HG03175 (cell line): ENCODE results near the gene LCE6A.

Experiments
- ATAC-seq: cut with Tn5 transposase; IDR thresholded peaks from one replicate; pipeline ENCODE4 v1.9.1; 2021; ENCODE audit warnings: mild to moderate bottlenecking, moderate library complexity; ENCODE audit not compliant: unreplicated experiment

LCE6A gene, protein sequence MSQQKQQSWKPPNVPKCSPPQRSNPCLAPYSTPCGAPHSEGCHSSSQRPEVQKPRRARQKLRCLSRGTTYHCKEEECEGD

DNA sequence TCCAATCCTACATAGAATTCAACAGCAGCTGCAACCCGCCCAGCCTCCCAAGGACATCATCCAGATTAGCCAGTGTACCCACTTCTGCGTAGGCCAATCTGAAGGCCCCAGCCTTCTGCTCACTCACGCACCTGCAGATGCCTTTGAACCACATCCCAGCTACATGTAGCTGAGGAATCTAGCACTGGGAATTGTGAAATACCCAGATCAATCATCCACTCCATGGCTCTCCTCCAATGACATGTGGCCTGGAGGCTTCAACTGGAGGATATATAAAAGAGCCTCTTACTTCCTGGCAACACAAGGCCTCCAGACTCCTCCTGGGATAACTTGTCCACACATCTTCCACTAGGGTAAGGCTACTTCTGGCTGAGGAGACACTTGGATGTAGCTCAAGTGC lies at the start of gene LCE6A:
Gene LCE6A (plus strand): TSS at position 301 of the 400 bp plus-strand sequence. CDS start 665 bp downstream, outside the sequence.
- ATAC-seq = no peak

DNA sequence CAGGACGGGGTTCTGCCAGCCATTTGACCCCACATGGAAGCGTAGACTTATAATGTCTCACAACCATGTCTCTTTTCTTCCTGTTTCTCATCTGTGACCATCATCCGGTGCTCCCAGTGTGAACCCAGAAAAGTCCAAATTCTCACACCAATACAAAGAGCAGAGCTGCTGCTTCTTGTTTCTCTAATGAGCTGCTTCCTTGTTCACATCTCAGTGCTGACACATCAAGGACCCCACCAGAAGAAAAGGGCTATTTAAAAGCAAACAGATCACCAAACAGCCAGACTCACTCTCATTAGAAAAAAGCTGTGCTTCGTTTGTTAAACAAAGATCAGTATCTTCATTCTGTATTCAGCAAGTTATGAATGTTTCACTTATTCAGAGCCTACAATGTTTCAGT lies 47.0 kb upstream of the LCE6A start:
- ATAC-seq = no peak

DNA sequence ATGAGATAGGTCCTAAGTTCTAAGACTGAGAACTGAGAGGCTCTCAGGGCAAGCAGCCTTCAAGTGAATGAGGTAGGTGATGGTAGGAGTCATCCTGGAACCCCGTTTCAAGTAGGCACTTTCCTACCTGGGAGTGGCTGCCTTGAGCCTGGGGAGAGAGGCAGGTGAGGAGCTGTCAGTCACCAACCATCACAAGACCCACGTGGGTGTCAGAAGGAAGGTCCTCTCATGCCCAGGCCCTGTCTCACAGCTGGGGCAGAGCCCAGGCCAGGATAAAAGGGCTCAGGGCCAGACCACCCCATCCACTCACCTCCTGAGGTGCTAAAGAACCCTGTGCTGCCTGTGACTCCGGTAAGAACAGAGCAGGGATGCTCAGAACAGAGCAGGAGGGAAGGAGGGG lies 46.2 kb upstream of the LCE6A start, which contains the start of gene LCE1D:
Gene LCE1D (plus strand): TSS at position 301 of the 400 bp plus-strand sequence. CDS start 1,074 bp downstream, outside the sequence.
- ATAC-seq = no peak

DNA sequence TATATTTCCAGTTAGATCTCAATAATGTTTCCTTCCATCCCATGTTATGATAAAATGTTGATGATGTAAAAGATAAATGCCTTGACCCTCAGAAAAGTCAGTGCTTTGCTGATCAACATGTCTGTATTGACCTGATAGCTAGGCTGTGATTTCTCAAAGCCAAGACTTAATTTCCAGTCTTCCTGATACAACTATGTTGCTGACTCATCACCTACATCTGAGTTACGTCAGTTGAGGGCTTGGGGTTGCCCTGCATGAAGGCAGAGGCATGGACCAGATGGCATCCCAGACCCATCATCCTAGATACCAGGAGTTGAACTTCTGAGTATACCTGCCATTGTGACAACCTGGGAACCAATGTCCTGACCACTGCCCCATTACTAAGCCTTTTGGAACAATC lies 41.3 kb upstream of the LCE6A start:
- no peak for ATAC-seq

DNA sequence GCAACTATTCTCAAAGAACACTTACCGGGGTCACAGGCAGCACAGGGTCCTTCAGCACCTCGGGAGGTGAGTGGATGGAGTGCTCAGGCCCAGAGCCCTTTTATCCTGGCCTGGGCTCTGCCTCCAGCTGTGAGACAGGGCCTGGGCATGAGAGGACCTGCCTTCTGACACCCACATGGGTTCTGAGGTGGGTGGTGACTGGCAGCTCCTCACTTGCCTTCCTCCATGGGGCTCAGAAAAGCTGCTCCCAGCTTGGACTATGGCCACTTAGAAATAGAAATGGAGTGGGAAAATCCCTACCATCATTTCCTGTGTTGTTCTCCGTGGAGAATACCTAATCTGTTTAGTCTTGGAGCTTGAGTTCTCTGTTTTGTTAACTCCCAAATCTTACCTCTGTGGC lies 36.1 kb upstream of the LCE6A start, which contains the start of gene LCE1C:
Gene LCE1C (minus strand): TSS at position 76 of the 400 bp plus-strand sequence. CDS start 1,173 bp downstream, outside the sequence.
- no peak for ATAC-seq

DNA sequence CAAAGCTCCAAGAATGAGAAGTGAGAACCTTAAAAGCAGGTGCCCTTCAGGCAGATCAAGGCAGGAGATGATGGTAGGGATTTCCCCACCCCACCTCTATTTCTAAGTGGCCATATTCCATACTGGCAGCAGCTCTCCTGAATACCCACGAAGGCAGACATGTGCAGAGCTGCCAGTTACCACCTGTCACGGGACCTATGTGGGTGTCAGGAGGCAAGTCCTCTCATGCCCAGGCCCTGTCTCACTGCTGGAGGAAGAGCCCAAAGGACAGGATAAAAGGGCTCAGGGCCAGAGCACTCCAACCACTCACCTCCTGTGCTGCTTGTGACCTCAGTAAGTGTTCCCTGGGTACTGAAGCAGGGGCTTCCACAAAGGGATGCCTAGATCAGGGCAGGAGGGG lies 31.6 kb upstream of the LCE6A start:
- ATAC-seq = no peak

DNA sequence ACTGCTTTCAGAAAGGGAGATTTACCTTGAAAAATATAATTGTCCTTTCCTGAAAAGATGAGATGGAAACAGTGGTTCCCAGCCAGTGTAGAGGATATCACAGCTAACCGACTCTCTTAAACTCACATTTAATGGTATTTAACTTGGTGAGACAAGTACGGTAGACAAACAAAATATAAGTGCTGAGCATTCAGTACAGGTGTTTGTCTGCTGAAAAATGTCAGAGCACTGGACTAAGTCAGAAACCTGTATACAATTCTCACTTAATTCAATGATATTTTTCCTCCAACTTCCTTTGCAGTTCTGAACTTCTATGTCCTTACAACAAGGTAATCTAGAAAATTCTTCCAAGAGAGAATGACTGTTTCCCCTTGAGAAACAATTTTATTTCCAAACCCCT lies 31.0 kb upstream of the LCE6A start, which contains the start of gene LCE1B:
Gene LCE1B (plus strand): TSS at position 301 of the 400 bp plus-strand sequence. CDS start 476 bp downstream, outside the sequence.
- no peak for ATAC-seq

DNA sequence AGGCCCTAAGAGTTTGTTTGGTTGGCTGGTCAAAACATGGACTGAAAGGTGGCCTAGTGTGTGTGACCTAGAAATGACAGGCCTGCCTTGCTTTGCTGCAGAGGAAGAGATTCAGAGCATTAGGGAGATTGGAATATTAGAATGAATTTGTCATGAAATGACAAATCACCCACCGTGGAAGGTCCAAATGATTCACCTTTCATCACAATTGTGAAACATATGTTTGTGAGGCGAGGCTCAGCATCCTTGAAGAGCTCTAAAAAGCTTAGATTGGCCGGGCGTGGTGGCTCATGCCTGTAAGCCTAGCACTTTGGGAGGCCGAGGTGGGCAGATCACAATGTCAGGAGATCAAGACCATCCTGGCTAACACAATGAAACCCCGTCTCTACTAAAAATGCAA lies 25.3 kb upstream of the LCE6A start:
- no peak for ATAC-seq

DNA sequence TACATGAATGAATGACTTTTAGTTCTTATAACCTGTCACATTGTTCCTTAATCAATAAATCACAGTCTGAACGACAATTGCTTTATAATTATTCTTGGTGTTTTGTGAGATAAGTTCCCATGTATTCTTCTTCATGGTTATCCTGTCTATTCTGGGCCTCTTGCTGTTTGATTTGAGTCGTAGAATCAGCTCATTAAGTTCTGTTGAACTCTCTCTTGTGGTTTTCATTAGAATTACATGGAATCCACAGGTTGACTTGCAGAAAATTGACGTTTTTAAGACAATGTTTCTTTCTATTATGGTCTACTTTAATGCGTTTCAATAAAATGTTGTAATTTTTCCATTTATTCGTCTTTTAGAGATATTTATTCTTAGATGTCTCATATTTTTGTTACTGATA lies 19.4 kb upstream of the LCE6A start:
- ATAC-seq = no peak

DNA sequence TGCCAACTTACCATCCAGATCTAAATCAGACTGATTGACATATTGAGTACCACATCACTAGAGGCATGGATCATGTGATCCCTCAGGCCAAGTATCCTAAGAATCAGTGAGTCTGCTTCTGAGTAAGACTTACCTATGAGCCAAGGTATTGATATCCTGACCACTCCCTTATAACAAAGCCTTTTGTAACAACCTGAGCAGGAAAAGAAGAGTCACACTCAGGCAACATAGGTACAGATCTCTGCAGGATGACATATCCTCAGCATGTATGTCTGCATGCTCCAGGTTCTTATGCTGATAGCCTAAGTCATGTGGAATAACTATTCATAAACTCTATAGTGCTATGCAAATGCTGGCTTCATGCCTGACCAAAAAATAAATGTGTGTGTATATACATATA lies 17.7 kb upstream of the LCE6A start:
- ATAC-seq = no peak

DNA sequence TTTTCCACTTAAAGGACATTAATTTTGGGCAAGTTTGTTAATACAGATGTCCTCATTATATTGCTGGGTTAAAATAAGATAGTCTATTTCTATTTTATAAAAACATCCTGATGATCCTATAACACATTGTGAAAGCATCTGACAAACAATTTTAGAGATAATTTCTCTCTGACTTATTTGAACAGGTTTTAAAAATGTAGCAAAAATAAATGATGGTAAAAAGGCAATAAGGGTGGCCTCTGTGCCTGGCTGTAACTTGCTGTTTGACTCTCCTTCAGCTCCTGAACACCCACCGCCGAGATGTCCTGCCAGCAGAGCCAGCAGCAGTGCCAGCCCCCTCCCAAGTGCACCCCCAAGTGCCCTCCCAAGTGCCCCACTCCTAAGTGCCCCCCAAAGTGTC lies 15.5 kb upstream of the LCE6A start, which contains the start of gene LCE1A:
Gene LCE1A (plus strand): TSS at position 301 of the 400 bp plus-strand sequence. CDS start 0 bp downstream, at position 301.
- ATAC-seq = no peak

DNA sequence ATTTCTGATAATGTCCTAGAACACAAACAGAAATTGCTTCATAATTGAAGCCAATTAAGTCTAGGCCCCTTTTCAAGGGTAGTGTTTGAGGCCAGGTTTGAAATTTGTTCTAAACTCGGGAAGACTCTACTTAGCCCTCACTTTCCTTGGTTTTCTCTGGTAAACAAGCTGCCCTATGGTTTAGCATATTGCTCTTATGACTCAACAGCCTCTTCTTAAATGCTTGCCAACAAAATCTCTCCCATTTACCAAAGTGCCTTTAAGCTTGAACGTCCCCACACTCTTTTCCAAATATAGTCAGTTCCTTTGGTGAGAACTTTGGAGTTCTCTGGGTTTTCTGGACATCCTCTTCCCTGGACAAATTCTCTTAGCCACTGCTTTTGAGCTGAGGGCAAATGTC lies 5.8 kb upstream of the LCE6A start:
- ATAC-seq = no peak

DNA sequence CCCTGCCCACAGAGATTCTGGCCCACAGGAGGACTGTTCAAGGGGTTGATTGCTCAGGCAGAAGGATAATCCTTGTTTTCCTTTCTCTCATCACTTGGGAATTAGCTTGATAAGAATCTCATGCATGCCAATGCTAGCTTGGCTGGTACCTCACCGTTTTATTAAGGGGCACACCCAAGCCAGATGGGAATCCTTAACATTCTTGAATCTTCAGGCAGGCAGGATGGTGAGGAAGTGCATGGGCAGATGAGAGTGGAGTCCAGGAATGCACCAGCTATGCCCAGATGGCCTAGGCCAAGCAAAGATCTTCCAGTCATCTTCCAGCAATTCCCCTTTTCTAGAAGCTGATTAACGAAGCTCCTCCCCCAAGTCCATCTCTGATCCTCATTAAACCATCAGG lies 13.0 kb downstream of the LCE6A start:
- ATAC-seq = no peak

DNA sequence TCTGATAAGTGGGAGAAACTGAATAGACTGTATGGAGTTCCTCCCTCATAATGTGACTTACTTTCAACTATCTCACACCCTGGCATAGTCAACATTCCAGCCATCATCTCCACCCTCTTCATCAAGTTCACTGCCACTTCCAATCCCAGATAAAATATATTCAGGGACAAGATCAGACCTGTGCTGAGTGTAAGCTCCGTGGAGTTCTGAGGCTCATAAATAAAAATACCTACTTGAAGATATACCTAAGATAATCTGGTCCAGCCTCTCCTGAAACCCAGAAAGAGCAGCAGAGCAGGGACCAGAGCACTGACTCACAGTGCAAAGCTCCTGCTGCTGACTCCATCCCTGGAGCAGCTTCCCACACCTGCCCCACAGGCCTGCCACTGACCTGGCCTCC lies 15.4 kb downstream of the LCE6A start:
- ATAC-seq = no peak

DNA sequence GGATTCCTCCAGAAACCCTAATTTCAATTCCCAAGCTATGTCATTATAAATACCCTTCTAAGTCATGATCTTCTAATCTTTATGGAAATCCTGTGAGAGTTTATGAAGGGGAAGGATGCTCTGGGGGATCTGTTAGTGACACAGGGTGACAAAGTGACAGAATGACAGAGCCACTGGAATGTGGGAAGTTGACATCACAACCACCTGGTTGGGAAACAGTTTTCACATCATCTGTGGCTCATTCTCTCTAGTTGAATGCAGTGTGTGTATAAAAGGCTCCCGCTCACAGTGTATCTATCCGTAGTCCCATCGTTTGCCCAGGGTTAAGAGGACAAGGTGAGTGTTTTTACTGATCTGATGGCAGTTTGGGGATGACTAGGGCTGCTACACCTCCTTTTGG lies 17.0 kb downstream of the LCE6A start, which contains the start of gene LCE7A:
Gene LCE7A (plus strand): TSS at position 301 of the 400 bp plus-strand sequence. CDS start 702 bp downstream, outside the sequence.
- ATAC-seq = no peak

DNA sequence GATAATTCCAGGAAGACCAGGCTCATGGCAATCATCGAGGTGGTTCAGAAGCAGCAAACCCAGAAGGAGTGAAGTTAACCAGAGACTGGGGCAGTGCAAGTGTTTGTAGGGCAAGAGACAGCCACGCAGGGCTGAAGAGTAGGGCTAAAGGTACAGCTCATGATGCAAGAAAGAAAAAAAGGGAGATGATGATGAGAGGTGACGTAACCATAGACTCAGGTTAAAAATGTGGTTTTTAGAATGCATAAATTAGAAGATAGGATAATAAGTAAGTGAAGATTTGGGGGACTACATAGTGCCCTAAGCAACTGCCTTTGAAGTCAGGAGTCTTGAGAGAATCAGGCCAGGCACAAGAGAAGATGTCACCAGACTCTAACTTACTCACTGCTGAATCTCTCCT lies 17.5 kb downstream of the LCE6A start:
- ATAC-seq = no peak

DNA sequence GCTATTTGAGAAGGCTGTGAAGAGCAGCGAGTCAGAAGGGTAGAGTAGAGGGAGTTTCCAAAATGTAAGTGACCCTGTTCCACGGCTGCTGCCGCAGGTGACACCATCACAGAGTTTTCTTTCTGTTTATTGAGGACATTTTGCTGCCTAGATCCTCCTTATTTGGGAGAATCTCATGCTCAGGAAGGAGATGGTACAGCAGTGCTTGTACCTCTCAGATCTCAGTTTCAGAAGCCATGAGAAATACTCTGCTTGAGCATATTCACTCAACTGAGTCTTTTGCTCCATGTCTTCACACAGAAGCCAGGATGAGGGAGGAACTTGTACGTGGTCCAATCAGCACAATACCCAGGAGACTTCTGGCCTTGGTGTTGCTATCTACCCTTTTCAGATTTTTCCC lies 18.7 kb downstream of the LCE6A start:
- no peak for ATAC-seq

DNA sequence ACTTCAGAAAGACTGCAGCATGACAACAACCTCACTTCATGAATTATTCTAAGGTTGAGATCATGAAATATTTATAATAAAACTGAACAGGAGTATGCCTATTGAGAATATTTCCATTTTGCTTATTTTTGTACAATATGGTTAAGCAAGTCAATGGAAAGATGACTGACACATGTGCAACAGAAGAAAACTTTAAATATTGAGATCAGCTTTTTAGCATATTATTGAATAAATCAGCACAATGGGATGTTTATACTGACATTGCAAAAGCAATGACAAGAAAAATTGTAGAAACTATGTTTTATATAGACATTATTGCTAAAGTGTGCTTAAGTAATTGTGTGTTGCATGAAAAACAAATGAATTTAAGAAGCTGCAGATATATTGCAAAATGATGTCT lies 21.8 kb downstream of the LCE6A start:
- ATAC-seq = no peak

DNA sequence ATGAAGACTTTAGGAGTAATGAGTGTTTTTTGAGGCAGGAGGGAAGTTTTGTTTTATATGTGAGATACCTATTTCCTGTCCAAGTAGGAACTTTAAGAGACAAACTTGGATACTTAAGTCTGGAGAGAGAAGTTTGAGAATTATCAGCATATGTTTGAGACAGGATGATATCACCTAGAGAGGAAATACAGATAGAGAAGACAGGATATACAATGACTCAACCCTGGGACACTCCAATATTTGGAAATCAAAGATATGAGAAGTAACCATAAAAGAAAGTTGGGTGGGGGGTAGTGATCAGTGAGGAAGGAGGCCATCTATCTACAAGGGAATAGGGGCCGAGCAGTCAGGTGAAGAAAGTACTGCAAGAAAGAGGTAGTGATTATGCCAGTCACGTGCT lies 23.7 kb downstream of the LCE6A start:
- no peak for ATAC-seq

DNA sequence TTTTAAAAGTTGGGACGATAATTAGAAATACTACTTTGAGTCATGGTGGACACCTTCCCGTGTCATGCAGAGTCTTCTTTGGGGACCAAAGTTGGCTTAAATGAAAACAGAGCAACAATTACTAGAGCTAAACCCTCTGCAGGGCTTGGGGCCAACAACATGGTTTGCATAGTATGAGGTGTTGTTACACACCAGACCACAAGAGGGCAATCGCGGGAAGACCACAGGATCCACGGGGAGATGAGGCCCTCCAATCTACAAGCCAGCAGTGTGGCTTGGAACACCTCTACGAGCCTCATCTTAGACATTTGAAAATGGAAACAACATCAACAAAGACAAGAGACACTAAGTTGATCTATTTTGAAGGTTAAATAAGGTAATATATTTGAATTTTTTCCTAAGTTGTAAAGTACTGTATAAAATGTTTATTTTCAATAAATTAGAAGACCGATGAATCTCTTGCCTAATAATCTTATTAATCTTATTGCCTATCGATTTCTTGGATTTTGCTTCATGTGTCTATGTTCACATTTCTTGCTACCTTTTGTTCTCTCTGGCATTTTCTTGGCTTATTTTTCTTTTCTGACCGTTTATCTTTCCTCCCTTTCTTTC lies 27.3 kb downstream of the LCE6A start:
- peak; percentile 70 for ATAC-seq

DNA sequence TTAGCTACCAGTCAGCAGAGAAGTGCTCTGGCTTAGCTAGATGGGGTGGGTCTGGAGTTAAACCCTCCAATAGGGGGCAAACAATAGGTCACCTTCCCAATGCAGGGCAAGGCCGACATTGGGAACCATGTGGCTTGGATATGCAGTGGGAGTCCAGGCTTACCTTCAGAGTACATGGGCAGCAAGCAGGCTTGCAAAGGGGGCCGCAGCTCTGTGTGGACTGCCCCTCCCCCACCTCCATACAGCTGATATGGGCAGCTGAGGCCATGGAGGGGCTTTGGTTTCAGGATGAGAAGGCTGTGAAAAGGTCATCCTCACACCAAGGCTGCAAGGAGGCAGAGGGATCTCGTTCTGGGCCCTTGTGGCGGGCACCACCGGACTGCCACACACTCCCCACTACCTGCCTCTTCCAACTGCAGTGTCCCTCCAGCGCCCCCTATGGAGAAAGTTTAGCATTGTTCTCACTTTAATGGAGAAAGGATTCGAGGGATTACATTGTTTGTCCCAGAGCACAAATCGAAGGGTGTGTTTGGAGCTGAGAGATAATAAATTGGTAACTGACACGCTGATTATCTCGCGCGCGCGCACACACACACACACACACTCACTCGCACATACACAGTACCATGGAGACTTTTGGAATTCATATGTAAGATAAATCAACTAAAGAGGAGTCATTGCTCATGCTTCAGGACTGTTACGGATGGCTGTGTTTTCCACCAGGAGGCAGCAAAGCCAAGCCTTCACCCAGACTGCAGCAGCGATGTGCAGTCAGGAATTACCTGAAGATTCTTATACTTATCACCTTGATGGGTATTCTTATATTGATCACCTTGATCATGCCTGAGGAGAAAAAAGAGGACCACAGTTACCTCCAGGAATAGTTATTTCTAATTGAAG lies 28.4 kb downstream of the LCE6A start:
- ATAC-seq = no peak

DNA sequence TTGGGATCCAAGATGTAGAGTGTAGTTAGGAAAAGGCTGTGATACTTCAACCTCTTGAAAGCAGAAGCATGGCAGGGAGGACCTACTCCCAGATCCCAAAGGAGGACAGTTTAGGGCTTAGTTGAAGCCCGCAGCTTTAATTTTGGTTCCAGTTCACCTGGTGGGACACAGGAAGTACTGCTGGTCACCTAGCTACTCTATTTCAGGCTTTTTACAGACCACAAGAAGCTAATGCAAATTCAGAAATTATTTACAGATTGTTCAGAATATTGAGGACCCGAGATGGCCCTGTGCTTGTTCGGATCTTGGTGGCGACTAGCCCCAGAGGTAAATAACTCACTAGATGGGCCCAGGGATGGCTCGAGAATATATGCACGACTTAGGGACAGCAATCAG lies 29.1 kb downstream of the LCE6A start:
- no peak for ATAC-seq
